ENCODE measurements around the gene PRRC2B. TPM values are rescaled to one million over a fixed set of nuclear protein-coding genes. Genes with fewer than 3 reads are reported as not detected.
A peak's percentile ranks its signal among the peaks of the same experiment; 100 is the strongest.
"Not testable (repeated sequence)": the region's sequence is repeated elsewhere in the genome, so short reads cannot be mapped to it uniquely, and the experiment has no call there.

Gene PRRC2B
- total and polyA plus RNA-seq, 2 of the 13 experiments (the other 11 are each of a cell fraction or from before 2014, with no cell fraction given): 20.8 to 37.4 TPM

- POLR2A ChIA-PET; BruUV-seq (replicated peaks); CTCF ChIA-PET (ENCODE audit: low intra/inter-chr PET ratio, low total read pairs); H3K27me3 ChIP-seq (ENCODE audit: control insufficient read depth in 1 of 2, insufficient read depth in 2 of 2, low read length in 2 of 2); H3K4me3 ChIP-seq (replicated peaks in 1 of 3; ENCODE audit: insufficient read depth in 1 of 3, low read depth in 2 of 3, low read length in 3 of 3); DNase-seq (ENCODE audit: low spot score); H3K36me3 ChIP-seq (replicated peaks in 1 of 2; ENCODE audit: control insufficient read depth in 1 of 2, insufficient read depth in 2 of 2, low read length in 2 of 2); H2AFZ ChIP-seq (ENCODE audit: low read length); in situ Hi-C loops (cut with HindIII; ENCODE audit: extremely low pct_ligation_motif_present, low pct_unique_long_range_greater_than_20kb); H3K9me3 ChIP-seq (ENCODE audit: low read length); H4K20me1 ChIP-seq (ENCODE audit: insufficient read depth, low read length); FAIRE-seq; ATAC-seq; H3K27ac ChIP-seq (ENCODE audit: extremely low read length, insufficient read depth, low read length); H3K79me2 ChIP-seq (ENCODE audit: insufficient read depth, low read length); H3K9ac ChIP-seq (ENCODE audit: insufficient read depth, low read depth, low read length); intact Hi-C loops (cut with micrococcal nuclease; ENCODE audit: unreplicated experiment): not testable (repeated sequence)
- 68% methylated on average over 7 of the region's 11 CpGs for WGBS (ENCODE audit: low lambda C conversion rate)
- Histone ChIP-seq H3K4me2 (ENCODE audit: low read depth, low read length) (peak overlapping the region; percentile 42; the same call in 1 of the 2 replicates), H3K4me1 (ENCODE audit: insufficient read depth, low read length) (peaks cover 35% of the 10 kb centered on the region)
- TF ChIP-seq, protein P1, sequence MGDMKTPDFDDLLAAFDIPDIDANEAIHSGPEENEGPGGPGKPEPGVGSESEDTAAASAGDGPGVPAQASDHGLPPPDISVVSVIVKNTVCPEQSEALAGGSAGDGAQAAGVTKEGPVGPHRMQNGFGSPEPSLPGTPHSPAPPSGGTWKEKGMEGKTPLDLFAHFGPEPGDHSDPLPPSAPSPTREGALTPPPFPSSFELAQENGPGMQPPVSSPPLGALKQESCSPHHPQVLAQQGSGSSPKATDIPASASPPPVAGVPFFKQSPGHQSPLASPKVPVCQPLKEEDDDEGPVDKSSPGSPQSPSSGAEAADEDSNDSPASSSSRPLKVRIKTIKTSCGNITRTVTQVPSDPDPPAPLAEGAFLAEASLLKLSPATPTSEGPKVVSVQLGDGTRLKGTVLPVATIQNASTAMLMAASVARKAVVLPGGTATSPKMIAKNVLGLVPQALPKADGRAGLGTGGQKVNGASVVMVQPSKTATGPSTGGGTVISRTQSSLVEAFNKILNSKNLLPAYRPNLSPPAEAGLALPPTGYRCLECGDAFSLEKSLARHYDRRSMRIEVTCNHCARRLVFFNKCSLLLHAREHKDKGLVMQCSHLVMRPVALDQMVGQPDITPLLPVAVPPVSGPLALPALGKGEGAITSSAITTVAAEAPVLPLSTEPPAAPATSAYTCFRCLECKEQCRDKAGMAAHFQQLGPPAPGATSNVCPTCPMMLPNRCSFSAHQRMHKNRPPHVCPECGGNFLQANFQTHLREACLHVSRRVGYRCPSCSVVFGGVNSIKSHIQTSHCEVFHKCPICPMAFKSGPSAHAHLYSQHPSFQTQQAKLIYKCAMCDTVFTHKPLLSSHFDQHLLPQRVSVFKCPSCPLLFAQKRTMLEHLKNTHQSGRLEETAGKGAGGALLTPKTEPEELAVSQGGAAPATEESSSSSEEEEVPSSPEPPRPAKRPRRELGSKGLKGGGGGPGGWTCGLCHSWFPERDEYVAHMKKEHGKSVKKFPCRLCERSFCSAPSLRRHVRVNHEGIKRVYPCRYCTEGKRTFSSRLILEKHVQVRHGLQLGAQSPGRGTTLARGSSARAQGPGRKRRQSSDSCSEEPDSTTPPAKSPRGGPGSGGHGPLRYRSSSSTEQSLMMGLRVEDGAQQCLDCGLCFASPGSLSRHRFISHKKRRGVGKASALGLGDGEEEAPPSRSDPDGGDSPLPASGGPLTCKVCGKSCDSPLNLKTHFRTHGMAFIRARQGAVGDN (CRISPR knock-in tag; IDR thresholded peaks at IDR 0.05): 0 out of 2 replicates have a peak, but pooled peaks have one; percentile 16
These were observed 48.9 kb upstream of the PRRC2B start for GRCh38 chr9:131344931-131345535.

GRCh38 chr9:131346559-131346958, 47.3 kb upstream of the PRRC2B start:
- Histone ChIP-seq H4K20me1 (ENCODE audit: insufficient read depth, low read length) (no peaks in the 10 kb centered on the region), H3K4me1 (ENCODE audit: insufficient read depth, low read length) (peaks cover 46% of the 10 kb centered on the region), H3K27me3 (ENCODE audit: control insufficient read depth in 1 of 2, insufficient read depth in 2 of 2, low read length in 2 of 2) (no peaks in the 10 kb centered on the region), H3K9ac (ENCODE audit: insufficient read depth, low read depth, low read length) (no peak overlapping the region), H2AFZ (ENCODE audit: low read length) (no peak overlapping the region), H3K9me3 (ENCODE audit: low read length) (no peaks in the 10 kb centered on the region), H3K36me3 (replicated peaks in 1 of 2; ENCODE audit: control insufficient read depth in 1 of 2, insufficient read depth in 2 of 2, low read length in 2 of 2) (no peaks in the 10 kb centered on the region), H3K4me3 (replicated peaks in 1 of 3; ENCODE audit: insufficient read depth in 1 of 3, low read depth in 2 of 3, low read length in 3 of 3) (no peak overlapping the region), H3K79me2 (ENCODE audit: insufficient read depth, low read length) (no peaks in the 10 kb centered on the region), H3K4me2 (ENCODE audit: low read depth, low read length) (no peak overlapping the region), H3K27ac (ENCODE audit: extremely low read length, insufficient read depth, low read length) (no peak overlapping the region)
- WGBS (ENCODE audit: low lambda C conversion rate): 53% methylated on average over 6 of the region's 6 CpGs
- in situ Hi-C loops (cut with HindIII; ENCODE audit: extremely low pct_ligation_motif_present, low pct_unique_long_range_greater_than_20kb): no loop called here
- intact Hi-C loops (cut with micrococcal nuclease; ENCODE audit: unreplicated experiment): no loop called here
- CTCF ChIA-PET (ENCODE audit: low intra/inter-chr PET ratio, low total read pairs): no interaction called here
- ATAC-seq: no peak
- no TSS peak for BruUV-seq (replicated peaks)
- DNase-seq (ENCODE audit: low spot score): no peak
- POLR2A ChIA-PET: no interaction called here
- no peak for FAIRE-seq
- TF ChIP-seq PRPF4 (IDR thresholded peaks at IDR 0.05; ENCODE audit: low read depth, low read length, poor library complexity, severe bottlenecking): no peak
- no peak for TF ChIP-seq BORCS8-MEF2B (CRISPR knock-in tag; IDR thresholded peaks at IDR 0.05)
- no peak for TF ChIP-seq PAF1 (CRISPR knock-in tag; IDR thresholded peaks at IDR 0.05)
- no peak for TF ChIP-seq ISL2 (CRISPR knock-in tag; IDR thresholded peaks at IDR 0.05)
- TF ChIP-seq MLLT10 (CRISPR knock-in tag; IDR thresholded peaks at IDR 0.05): no peak
- no peak for TF ChIP-seq PAX8 (CRISPR knock-in tag; IDR thresholded peaks at IDR 0.05; ENCODE audit: borderline replicate concordance)
- TF ChIP-seq, protein P2, sequence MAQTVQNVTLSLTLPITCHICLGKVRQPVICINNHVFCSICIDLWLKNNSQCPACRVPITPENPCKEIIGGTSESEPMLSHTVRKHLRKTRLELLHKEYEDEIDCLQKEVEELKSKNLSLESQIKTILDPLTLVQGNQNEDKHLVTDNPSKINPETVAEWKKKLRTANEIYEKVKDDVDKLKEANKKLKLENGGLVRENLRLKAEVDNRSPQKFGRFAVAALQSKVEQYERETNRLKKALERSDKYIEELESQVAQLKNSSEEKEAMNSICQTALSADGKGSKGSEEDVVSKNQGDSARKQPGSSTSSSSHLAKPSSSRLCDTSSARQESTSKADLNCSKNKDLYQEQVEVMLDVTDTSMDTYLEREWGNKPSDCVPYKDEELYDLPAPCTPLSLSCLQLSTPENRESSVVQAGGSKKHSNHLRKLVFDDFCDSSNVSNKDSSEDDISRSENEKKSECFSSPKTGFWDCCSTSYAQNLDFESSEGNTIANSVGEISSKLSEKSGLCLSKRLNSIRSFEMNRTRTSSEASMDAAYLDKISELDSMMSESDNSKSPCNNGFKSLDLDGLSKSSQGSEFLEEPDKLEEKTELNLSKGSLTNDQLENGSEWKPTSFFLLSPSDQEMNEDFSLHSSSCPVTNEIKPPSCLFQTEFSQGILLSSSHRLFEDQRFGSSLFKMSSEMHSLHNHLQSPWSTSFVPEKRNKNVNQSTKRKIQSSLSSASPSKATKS (CRISPR knock-in tag; IDR thresholded peaks at IDR 0.05): no peak
- no peak for TF ChIP-seq ZNF296 (CRISPR knock-in tag; conservative IDR thresholded peaks at IDR 0.05)
- no peak for TF ChIP-seq BATF2 (CRISPR knock-in tag; IDR thresholded peaks at IDR 0.05)
